Measurements from ENCODE around the gene IL1RL1.

The IL1RL1 gene

DNA sequence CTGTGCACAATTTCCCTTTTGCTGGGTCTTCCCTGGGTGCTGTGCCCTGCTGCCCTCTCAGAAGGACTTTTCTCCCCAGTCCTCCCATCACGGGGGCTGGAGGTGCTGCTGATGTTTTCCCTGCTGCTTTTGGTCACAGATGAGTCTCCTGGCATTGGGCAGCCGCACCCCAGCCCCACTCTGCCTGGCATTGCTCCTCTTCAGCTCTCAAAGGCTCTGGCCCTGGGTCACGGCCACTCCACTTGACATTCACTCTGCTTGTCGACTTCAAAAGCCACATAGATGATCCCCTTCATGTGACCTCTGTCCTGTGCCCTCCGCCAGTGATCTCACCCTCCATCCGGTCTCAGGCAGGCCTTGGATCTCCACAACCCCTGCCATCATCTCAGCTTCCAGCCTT is 43.6 kb upstream of the IL1RL1 start:
- Histone ChIP-seq H4K91ac (ENCODE audit: low read length) (peak overlapping the region; percentile 100), H2AFZ (ENCODE audit: low read depth, low read length) (no peak overlapping the region), H2BK15ac (ENCODE audit: low read depth, poor library complexity, severe bottlenecking) (peak overlapping the region; percentile 97), H3K4me2 (ENCODE audit: low read length, poor library complexity, severe bottlenecking) (no peak overlapping the region), H3K27ac (ENCODE audit: low read length, poor library complexity, severe bottlenecking) (no peak overlapping the region), H3K4me1 (ENCODE audit: control insufficient read depth, insufficient read depth, low read depth, low read length) (peaks cover 4% of the 10 kb centered on the region), H3K4ac (ENCODE audit: low read depth in 1 of 2, low read length in 2 of 2) (peak overlapping the region; percentile 77 to 98), H2BK12ac (ENCODE audit: low read length in 2 of 2) (peak overlapping the region; percentile 40 to 96), H2BK5ac (ENCODE audit: low read depth, low read length, poor library complexity, severe bottlenecking) (no peak overlapping the region), H3K27me3 (ENCODE audit: control insufficient read depth in 1 of 2, insufficient read depth in 1 of 2, low read length in 2 of 2) (peaks cover 13 to 89% of the 10 kb centered on the region in 2 experiments), H3K18ac (ENCODE audit: low read depth in 1 of 2, low read length in 2 of 2) (peak overlapping the region; percentile 86 to 98), H3K79me1 (replicated peaks; ENCODE audit: low read length, poor library complexity, severe bottlenecking) (no peaks in the 10 kb centered on the region), H3K9me3 (ENCODE audit: control insufficient read depth, low read length) (no peaks in the 10 kb centered on the region), H4K8ac (ENCODE audit: low read length) (peak overlapping the region; percentile 95), H3K4me3 (ENCODE audit: insufficient read depth in 1 of 2, low read depth in 1 of 2, low read length in 2 of 2) (no peak overlapping the region), H2BK120ac (ENCODE audit: low read depth, low read length) (peak overlapping the region; percentile 98), H3K23ac (ENCODE audit: low read length in 2 of 2) (peak overlapping the region in 1 of 2 experiments; percentile 49), H3K14ac (ENCODE audit: low read length in 2 of 2) (peak overlapping the region in 1 of 2 experiments; percentile 62), H3K9ac (ENCODE audit: low read length) (no peak overlapping the region), H3K36me3 (ENCODE audit: control insufficient read depth in 1 of 2, insufficient read depth in 2 of 2, low read depth in 1 of 2, low read length in 2 of 2) (no peaks in the 10 kb centered on the region), H2AK5ac (ENCODE audit: low read length, severe bottlenecking) (no peak overlapping the region)
- no peak for DNase-seq
- WGBS: 86% methylated on average over 6 of the region's 6 CpGs

DNA sequence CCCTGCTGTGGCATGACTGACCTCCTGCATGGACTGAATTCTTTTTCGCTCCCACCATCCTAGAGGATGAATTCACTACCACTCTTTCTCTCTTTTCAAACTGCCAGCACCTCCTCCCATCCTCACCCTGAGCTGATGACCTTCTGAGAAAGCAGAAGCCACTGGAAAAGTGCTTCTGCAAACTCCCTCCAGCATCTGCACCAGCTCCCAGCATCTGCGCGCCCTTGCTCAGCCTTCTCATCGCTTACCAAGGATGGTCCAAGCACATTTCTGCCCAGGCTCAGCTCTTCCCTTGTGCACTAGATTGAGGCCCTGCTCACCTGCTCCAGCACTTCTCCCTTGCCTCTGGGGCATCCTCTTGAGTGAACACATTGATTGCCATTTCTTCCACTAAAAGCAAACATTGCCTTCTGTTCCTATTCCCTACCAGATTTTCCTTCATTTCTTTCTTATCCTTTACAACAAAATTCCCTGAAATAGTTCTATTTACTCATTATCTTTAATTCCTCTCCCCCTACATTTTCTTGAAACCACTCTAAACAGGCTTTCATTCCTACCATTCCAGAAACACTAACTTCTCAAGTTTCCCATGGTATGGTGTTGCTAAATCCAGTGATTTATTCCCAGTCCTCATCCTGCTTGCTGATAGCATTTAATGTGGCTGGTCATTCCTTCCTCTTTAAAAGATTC is 42.7 kb upstream of the IL1RL1 start:
- Histone ChIP-seq H3K36me3 (ENCODE audit: control insufficient read depth in 1 of 2, insufficient read depth in 2 of 2, low read depth in 1 of 2, low read length in 2 of 2) (no peaks in the 10 kb centered on the region), H2BK15ac (ENCODE audit: low read depth, poor library complexity, severe bottlenecking) (peak overlapping the region; percentile 84), H4K91ac (ENCODE audit: low read length) (peak overlapping the region; percentile 100), H2BK5ac (ENCODE audit: low read depth, low read length, poor library complexity, severe bottlenecking) (no peak overlapping the region), H3K9me3 (ENCODE audit: control insufficient read depth, low read length) (no peaks in the 10 kb centered on the region), H3K27me3 (ENCODE audit: control insufficient read depth in 1 of 2, insufficient read depth in 1 of 2, low read length in 2 of 2) (peaks cover 13 to 88% of the 10 kb centered on the region in 2 experiments), H2BK12ac (ENCODE audit: low read length in 2 of 2) (peak overlapping the region; percentile 40 to 96), H3K4me3 (ENCODE audit: insufficient read depth in 1 of 2, low read depth in 1 of 2, low read length in 2 of 2) (no peak overlapping the region), H2AK5ac (ENCODE audit: low read length, severe bottlenecking) (no peak overlapping the region), H3K4me1 (ENCODE audit: control insufficient read depth, insufficient read depth, low read depth, low read length) (peaks cover 4% of the 10 kb centered on the region), H3K27ac (ENCODE audit: low read length, poor library complexity, severe bottlenecking) (no peak overlapping the region), H3K4me2 (ENCODE audit: low read length, poor library complexity, severe bottlenecking) (no peak overlapping the region), H3K9ac (ENCODE audit: low read length) (no peak overlapping the region), H3K23ac (ENCODE audit: low read length in 2 of 2) (no peak overlapping the region), H4K8ac (ENCODE audit: low read length) (peak overlapping the region; percentile 95), H2BK120ac (ENCODE audit: low read depth, low read length) (peak overlapping the region; percentile 98), H3K18ac (ENCODE audit: low read depth in 1 of 2, low read length in 2 of 2) (peak overlapping the region; percentile 86 to 98), H3K4ac (ENCODE audit: low read depth in 1 of 2, low read length in 2 of 2) (peak overlapping the region; percentile 71 to 98), H2AFZ (ENCODE audit: low read depth, low read length) (no peak overlapping the region), H3K14ac (ENCODE audit: low read length in 2 of 2) (no peak overlapping the region), H3K79me1 (replicated peaks; ENCODE audit: low read length, poor library complexity, severe bottlenecking) (no peaks in the 10 kb centered on the region)
- 94% methylated on average over 4 of the region's 4 CpGs for WGBS
- DNase-seq: peak; percentile 91

DNA sequence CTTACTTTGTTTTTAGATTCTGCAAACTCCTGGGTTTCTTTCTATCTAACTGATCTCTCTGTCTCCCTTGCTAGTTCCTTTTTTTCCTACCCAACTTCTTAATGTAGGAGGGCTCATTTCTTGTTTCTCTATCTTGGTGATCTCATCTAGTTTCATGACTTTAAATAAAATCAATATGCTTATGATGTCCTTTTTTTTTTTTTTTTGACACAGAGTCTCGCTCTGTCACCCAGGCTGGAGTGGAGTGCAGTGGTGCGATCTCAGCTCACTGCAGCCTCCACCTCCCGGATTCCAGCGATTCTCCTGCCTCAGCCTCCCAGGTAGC is 42.2 kb upstream of the IL1RL1 start:
- no peak overlapping the region for H3K23ac ChIP-seq (ENCODE audit: low read length in 2 of 2)
- no peak overlapping the region for H2BK12ac ChIP-seq (ENCODE audit: low read length in 2 of 2)
- H2BK5ac ChIP-seq (ENCODE audit: low read depth, low read length, poor library complexity, severe bottlenecking): no peak overlapping the region
- WGBS: 80% methylated on average over 2 of the region's 4 CpGs
- H2AFZ ChIP-seq (ENCODE audit: low read depth, low read length): no peak overlapping the region
- H3K27me3 ChIP-seq (ENCODE audit: control insufficient read depth in 1 of 2, insufficient read depth in 1 of 2, low read length in 2 of 2): peaks cover 17 to 88% of the 10 kb centered on the region in 2 experiments
- H3K4ac ChIP-seq (ENCODE audit: low read depth in 1 of 2, low read length in 2 of 2): no peak overlapping the region
- H3K9ac ChIP-seq (ENCODE audit: low read length): no peak overlapping the region
- peak overlapping the region; percentile 46 for H4K8ac ChIP-seq (ENCODE audit: low read length)
- no peak overlapping the region for H3K27ac ChIP-seq (ENCODE audit: low read length, poor library complexity, severe bottlenecking)
- H4K91ac ChIP-seq (ENCODE audit: low read length): no peak overlapping the region
- H3K18ac ChIP-seq (ENCODE audit: low read depth in 1 of 2, low read length in 2 of 2): no peak overlapping the region
- H3K36me3 ChIP-seq (ENCODE audit: control insufficient read depth in 1 of 2, insufficient read depth in 2 of 2, low read depth in 1 of 2, low read length in 2 of 2): no peaks in the 10 kb centered on the region
- no peaks in the 10 kb centered on the region for H3K9me3 ChIP-seq (ENCODE audit: control insufficient read depth, low read length)
- no peaks in the 10 kb centered on the region for H3K79me1 ChIP-seq (replicated peaks; ENCODE audit: low read length, poor library complexity, severe bottlenecking)
- no peak for DNase-seq
- H3K4me3 ChIP-seq (ENCODE audit: insufficient read depth in 1 of 2, low read depth in 1 of 2, low read length in 2 of 2): no peak overlapping the region
- no peak overlapping the region for H2BK15ac ChIP-seq (ENCODE audit: low read depth, poor library complexity, severe bottlenecking)
- H2AK5ac ChIP-seq (ENCODE audit: low read length, severe bottlenecking): no peak overlapping the region
- H3K4me1 ChIP-seq (ENCODE audit: control insufficient read depth, insufficient read depth, low read depth, low read length): peaks cover 4% of the 10 kb centered on the region
- H2BK120ac ChIP-seq (ENCODE audit: low read depth, low read length): no peak overlapping the region
- H3K4me2 ChIP-seq (ENCODE audit: low read length, poor library complexity, severe bottlenecking): no peak overlapping the region
- no peak overlapping the region for H3K14ac ChIP-seq (ENCODE audit: low read length in 2 of 2)

DNA sequence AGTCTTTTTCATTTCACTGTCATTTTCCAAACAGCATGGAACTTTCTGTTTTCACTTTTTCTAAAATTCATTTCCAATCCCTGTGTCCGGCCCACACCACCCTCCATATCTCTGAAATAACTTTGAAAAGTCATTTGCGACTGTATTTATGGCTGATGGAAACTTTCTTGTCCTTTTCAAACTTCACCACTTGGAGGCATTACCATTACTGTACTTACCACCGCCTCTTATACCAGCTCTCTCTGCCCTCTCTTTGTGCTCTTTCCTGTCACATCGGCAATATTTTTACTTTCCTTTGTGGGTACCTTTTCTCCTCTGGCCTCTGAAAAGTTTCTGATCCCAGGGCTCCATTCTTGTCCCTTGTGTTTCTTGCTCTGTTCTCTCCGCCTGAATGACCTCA is 39.5 kb upstream of the IL1RL1 start:
- Histone ChIP-seq H3K27ac (ENCODE audit: low read length, poor library complexity, severe bottlenecking) (no peak overlapping the region), H4K8ac (ENCODE audit: low read length) (peak overlapping the region; percentile 21), H3K4me3 (ENCODE audit: insufficient read depth in 1 of 2, low read depth in 1 of 2, low read length in 2 of 2) (no peak overlapping the region), H3K4me2 (ENCODE audit: low read length, poor library complexity, severe bottlenecking) (no peak overlapping the region), H2AK5ac (ENCODE audit: low read length, severe bottlenecking) (no peak overlapping the region), H2BK5ac (ENCODE audit: low read depth, low read length, poor library complexity, severe bottlenecking) (no peak overlapping the region), H3K4me1 (ENCODE audit: control insufficient read depth, insufficient read depth, low read depth, low read length) (peaks cover 4% of the 10 kb centered on the region), H2BK15ac (ENCODE audit: low read depth, poor library complexity, severe bottlenecking) (no peak overlapping the region), H2BK12ac (ENCODE audit: low read length in 2 of 2) (peak overlapping the region in 1 of 2 experiments; percentile 80), H2BK120ac (ENCODE audit: low read depth, low read length) (no peak overlapping the region), H3K27me3 (ENCODE audit: control insufficient read depth in 1 of 2, insufficient read depth in 1 of 2, low read length in 2 of 2) (peaks cover 17 to 89% of the 10 kb centered on the region in 2 experiments), H3K9me3 (ENCODE audit: control insufficient read depth, low read length) (no peaks in the 10 kb centered on the region), H3K4ac (ENCODE audit: low read depth in 1 of 2, low read length in 2 of 2) (no peak overlapping the region), H3K36me3 (ENCODE audit: control insufficient read depth in 1 of 2, insufficient read depth in 2 of 2, low read depth in 1 of 2, low read length in 2 of 2) (no peaks in the 10 kb centered on the region), H4K91ac (ENCODE audit: low read length) (peak overlapping the region; percentile 36), H3K18ac (ENCODE audit: low read depth in 1 of 2, low read length in 2 of 2) (peak overlapping the region in 1 of 2 experiments; percentile 85), H3K23ac (ENCODE audit: low read length in 2 of 2) (no peak overlapping the region), H2AFZ (ENCODE audit: low read depth, low read length) (no peak overlapping the region), H3K9ac (ENCODE audit: low read length) (no peak overlapping the region), H3K14ac (ENCODE audit: low read length in 2 of 2) (no peak overlapping the region), H3K79me1 (replicated peaks; ENCODE audit: low read length, poor library complexity, severe bottlenecking) (no peaks in the 10 kb centered on the region)
- WGBS: 88% methylated on average over 4 of the region's 5 CpGs
- DNase-seq: no peak
